GM19395 (cell line): ENCODE measurements around the gene TTC5.
"Not testable (repeated sequence)": the region's sequence is repeated elsewhere in the genome, so short reads cannot be mapped to it uniquely, and the experiment has no call there.

ENCODE experiments used
- ATAC-seq: cut with Tn5 transposase; IDR thresholded peaks from one replicate; pipeline ENCODE4 v1.9.1; 2021; ENCODE audit warnings: mild to moderate bottlenecking, moderate library complexity; ENCODE audit not compliant: unreplicated experiment

Gene TTC5, protein sequence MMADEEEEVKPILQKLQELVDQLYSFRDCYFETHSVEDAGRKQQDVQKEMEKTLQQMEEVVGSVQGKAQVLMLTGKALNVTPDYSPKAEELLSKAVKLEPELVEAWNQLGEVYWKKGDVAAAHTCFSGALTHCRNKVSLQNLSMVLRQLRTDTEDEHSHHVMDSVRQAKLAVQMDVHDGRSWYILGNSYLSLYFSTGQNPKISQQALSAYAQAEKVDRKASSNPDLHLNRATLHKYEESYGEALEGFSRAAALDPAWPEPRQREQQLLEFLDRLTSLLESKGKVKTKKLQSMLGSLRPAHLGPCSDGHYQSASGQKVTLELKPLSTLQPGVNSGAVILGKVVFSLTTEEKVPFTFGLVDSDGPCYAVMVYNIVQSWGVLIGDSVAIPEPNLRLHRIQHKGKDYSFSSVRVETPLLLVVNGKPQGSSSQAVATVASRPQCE

DNA sequence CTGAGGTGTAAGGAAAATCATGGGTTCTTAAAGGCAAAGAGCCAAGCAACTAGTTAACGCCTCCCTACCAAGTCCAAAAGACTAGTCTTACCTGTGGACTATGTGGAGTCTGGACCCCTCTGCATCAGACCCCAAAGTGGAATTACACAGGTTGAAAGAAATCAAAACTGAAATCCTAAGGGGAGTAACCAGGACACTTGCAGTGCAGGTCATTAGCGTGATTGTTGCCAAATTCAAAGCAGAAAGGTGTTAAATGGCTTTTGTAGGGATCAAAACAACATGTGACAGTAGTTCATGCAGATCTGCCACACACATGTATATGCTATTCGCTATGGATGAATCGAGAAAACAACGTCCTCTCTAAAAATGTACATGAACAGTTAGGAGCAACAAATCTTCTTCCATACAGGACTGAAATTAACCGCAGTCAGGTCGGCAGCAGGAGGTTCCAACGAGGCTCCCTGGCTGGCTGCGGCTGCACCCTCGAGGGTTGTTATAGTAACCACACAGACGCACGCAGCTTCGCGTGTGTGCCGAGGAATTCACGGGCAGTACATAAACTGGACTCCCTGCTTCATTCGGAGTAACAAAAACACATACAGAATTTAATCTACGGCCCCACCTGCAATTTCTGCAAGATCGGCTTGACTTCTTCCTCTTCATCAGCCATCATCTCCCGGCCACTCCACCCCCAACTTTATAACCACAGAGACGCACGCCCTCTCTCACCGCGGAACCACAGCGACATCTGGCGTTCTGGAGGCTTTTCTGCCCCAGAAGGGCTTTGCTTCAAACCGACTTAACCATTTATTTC lies at the start of gene TTC5:
TTC5 (minus strand) TSS at position 687 of the 814 bp plus-strand sequence; CDS start at position 673, 14 bp downstream.
- ATAC-seq, result peak; percentile 96

DNA sequence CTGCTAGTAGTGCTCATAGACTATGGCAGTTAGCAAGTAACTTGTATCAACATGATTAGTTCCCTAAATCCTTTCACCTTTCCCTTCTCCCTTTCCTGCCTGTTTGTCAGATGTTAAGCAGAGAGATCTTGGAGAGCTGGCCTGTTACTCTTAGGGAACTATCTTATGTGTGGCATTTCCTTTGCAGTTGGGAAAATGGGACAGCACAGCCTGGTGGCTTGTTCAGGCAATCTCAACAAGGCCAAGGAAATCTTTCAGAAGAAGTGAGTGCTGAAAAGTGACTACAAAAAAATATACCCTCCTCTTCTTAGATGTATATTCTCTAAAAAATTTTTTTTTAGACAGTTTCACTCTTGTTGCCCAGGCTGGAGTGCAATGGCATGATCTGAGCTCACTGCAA lies 45.1 kb upstream of the TTC5 start:
- no peak for ATAC-seq

DNA sequence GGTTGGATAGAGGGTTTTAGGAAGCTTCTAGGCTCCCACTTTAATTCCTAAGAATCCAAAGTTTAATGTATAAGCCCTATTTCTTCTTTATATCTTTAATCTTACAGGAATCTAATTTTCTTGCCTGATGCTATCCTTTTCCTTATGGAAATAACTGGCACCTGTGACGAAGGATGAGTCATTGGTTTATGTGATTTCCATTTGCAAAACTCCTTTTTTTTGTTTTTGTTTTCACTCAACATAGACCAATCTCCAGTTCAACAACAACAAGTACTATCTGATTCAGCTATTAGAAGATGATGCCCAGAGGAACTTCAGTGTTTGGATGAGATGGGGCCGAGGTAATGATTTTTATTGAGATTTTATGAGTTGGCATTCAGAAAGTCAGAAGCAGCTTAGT lies 44.5 kb upstream of the TTC5 start:
- ATAC-seq, result no peak

DNA sequence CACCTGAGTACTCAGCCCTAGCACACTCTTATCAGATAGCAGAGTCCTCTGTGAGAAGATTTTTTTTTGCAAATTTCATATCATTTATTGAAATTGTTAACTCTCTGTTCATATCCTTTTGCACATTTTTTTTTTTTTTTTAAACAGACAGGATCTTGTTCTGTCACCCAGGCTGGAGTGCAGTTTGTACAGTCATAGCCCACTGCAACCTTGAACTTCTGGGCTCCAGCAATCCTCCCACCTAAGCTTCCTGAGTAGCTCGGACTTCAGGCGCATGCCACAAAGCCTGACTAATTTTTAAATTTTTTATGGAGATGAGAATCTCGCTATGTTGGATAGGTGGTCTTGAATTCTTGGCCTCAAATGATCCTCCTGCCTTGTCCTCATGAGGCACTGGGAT lies 42.0 kb upstream of the TTC5 start:
- no peak for ATAC-seq

DNA sequence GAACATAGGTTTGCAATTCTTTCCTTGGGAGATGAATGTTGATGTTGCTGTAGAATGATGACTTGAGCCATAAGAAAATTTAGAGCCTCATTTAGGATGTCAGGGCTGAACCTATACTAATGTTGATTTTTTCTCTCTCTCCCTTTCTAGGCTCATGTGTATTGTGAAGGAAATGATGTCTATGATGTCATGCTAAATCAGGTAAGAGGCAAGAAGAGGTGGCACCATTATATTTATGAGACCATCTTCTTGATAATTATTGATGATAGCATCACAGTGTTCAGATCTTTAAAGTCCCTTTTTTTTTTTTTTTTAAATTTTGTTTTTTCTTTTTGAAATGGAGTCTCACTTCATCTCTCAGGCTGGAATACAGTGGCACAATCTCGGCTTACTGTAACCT lies 41.0 kb upstream of the TTC5 start:
- ATAC-seq, result no peak

DNA sequence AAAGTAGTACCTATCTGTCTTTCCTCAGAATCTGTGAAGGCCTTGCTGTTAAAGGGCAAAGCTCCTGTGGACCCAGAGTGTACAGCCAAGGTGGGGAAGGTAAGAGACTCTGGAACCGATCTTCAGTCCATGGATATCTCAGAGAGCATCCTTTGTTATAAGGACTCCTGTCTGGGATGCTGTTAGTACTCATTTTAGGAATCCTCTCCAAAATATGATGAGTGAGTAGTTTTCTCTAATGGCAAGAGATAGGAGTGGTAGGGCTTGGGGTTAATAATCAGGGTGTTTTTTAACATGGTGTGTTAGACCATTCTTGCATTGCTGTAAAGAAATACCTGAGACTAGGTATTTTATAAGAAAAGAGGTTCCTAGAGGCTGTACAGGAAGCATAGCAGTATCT lies 39.6 kb upstream of the TTC5 start:
- ATAC-seq, result no peak

DNA sequence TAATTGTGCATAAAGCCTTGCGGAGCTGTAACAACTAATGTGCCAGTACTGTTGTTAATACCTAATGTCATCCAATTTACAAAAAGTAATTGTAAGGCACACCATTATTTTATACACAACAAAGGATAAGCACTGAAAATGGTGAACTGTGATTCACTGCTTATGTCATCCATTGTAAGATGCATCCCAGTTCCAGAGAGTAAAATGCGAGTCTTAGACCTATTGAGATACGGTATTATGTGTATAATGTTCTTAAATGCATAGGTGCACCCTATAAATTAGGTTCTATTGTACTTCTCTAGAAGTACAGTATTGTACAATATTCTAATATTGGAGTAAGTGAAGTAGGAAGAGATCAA lies 38.1 kb upstream of the TTC5 start:
- no peak for ATAC-seq

DNA sequence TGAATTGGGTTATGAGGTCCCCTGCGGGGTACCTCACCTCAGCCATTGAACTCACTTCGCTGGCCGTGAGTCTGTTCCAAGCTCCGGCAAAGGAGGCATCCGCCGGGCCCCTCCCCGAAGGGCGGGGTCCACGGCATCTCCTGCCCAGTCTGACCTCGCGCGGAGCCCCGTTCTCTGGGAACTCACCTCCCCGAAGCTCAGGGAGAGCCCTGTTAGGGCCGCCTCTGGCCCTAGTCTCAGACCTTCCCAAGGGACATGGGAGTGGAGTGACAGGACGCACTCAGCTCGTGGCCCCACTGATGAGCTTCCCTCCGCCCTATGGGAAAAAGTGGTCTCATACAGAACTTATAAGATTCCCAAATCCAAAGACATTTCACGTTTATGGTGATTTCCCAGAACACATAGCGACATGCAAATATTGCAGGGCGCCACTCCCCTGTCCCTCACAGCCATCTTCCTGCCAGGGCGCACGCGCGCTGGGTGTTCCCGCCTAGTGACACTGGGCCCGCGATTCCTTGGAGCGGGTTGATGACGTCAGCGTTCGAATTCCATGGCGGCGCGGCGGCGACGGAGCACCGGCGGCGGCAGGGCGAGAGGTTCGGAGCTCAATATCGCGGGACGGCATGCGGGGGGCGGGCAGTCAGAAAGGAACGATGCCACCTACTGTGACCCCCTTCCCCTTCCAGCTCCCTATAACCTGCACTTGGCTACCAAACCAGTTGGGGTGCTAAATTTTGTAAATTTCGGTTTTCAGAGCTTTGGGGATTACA lies 37.5 kb upstream of the TTC5 start, which contains the start of gene PARP2:
PARP2 (plus strand) TSS at position 544 of the 770 bp plus-strand sequence; CDS start at position 551, 7 bp downstream.
- ATAC-seq, result peak; percentile 94

DNA sequence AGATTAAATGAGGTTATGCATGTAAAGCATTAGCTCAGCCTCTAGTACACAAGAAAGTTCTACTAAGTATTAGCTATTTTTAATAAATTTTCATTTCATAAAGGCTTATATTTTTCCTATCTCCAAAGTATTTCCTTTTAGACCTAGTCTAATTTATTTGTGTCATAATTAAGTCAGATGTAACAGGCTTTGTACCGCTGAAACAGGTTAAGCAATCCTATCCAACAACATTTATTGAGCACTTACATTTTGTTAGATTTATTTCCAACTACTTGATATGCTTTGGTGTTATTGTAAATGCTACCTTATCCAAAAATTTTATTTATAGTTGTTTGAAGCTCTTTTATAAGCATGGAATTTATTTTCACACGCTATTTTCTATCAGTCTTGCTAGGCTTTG lies 35.9 kb upstream of the TTC5 start:
- ATAC-seq, result no peak

DNA sequence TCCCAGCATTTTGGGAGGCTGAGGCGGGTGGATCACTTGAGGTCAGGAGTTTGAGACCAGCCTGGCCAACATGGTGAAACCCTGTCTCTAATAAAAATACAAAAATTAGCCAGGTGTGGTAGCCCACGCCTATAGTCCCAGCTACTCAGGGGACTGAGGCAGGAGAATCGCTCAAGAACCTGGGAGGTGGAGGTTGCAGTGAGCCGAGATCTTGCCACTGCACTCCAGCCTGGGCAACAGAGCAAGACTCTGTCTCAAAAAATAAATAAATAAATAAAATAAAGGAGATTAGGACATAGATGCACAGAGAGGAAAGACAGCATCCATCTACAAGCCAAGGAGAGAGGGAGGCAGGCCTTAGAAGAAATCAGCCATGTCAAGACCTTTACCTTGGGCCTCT lies 35.3 kb upstream of the TTC5 start:
- not testable (repeated sequence) for ATAC-seq

DNA sequence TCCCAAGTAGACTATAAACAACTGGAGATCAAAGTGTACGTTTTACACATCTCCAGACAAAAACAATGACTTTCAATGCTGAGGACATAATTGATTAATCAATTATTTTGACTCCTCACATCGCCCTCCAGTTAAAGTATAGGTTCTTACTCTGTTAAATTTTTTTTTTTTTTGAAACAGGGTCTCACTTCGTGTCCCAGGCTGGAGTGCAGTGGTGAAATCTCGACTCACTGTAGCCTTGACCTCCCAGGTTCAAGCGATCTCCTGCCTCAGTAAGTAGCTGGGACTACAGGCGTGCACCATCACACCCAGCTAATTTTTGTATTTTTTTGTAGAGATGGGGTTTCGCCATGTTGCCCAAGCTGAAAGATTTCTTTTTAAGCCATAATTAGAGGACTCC lies 28.3 kb upstream of the TTC5 start:
- no peak for ATAC-seq

DNA sequence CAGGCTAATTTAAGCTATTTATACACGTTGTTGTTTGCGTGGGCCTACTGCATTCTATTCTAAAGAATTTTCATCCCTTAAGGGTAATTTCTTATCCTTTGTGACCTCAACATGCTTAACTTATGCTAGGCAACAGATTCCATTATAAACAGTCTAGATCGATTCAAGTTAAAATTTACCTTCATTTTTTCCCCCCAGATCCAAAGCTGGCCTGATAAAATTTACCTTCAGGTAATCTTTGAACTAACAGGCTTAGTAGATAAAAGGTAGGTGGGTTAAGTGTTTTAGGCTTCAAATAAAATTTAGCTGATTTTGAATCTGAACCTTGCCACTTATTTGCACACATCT lies 27.7 kb upstream of the TTC5 start:
- no peak for ATAC-seq

DNA sequence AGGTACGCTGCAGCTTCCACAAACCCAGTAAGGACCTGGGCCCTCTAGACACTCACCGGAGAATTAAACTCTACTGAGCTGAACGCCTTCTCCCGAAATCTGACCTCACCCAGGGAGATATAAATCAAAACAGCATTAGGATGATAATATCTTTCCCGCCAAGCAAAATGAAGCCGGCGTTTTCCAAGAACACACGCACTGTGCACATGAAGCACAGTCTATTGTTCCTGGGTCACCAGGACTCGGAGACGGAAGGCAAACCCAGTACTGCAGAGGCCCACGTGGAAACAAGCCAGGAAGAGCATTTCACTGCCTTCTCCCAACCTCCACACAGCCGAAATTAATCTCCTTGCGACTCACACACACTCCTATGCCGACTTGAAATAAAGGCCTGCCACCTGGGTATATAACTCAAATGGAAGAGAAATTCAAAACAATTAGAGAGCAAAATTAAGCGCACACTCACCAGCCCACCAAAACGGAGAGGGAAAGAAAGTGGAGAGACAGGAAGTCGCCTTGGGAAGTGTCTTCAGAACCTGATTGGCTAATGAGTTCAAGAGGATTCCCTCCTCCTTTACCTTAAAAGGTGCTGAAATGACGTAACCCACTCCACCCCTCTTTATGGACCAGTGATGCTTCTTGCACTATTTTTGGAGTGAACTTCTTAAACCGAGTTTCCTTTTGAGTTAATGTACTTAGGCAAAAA lies 27.2 kb upstream of the TTC5 start, which contains the start of gene CCNB1IP1:
CCNB1IP1 (minus strand) TSS at position 492 of the 706 bp plus-strand sequence. CDS start 16,756 bp downstream, outside the sequence.
- peak; percentile 98 for ATAC-seq

DNA sequence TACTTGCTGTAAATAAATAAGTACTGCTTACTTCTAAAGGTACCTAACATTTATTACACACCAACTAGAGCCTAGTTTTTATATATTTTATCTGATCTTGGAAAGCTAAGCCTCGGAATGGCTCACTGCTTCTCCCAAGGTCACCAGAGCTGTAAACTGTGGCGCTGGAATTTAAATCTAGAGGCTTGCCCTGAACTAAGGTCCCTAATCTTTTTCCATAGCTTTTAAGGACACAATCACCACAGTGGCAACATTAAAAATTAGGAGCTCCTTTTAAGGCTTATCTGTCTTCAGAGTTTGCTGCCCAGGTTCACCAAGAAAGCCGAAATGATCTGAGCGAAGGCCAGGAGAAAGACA lies 26.7 kb upstream of the TTC5 start:
- no peak for ATAC-seq

DNA sequence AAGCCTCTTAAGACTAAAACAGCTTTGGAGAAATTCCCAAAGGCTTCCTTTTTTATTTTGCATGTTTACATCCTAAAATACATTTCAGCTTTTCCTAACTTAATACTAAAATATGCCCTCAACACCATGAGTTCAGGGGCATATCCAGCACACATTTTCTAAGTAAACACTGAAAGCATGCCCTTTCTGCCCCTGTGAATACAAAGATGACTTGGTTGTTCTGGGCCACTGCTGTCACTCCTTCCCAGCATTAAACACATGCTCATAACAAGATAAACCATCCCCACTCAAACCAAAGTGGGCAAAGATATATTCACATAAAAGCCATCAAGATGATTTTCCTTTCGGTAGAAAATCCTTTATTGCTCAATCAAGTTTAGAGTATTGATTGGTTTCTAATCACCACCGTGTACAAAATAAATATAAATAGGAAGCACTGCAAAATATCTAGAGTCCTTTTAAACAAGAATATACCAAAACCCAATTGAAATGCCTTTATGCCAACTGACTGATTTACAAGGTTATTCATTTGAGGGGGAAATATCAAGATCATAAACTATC lies 25.4 kb upstream of the TTC5 start:
- ATAC-seq, result no peak

DNA sequence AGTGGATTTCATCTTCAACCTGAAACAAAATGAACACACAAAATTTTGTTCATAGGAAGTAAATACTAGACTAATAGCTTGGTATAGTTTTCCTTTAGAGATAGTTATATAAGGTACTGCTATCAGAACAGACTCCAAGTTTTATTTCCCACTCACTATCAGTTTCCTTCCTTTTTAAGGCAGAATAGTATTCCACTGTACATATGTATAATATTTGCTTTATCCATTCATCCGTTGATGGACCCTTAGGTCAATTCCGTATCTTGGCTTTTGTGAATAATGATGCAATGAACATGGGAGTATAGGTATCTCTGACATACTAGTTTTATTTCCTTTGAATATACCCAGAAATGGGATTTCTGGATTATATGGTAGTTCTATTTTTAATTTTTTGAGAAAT lies 23.6 kb upstream of the TTC5 start:
- ATAC-seq, result no peak

DNA sequence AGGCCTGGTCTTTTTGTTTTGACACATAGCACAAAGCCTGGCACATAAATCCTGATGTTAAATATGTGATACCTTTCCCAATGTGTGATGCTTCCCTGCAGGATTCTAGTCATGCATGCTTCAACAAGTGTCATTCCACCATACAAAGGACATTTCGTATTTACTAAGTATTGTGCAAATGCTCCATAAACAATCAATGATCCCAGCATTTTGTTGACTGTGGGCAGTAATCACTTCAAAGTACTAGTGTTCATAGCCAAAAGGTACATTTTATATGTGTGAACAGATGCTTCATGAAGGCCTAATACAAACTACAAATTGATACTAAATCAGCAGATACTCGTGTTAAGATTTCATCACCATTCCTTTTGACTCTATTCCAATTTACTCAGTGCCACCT lies 23.0 kb upstream of the TTC5 start:
- no peak for ATAC-seq

DNA sequence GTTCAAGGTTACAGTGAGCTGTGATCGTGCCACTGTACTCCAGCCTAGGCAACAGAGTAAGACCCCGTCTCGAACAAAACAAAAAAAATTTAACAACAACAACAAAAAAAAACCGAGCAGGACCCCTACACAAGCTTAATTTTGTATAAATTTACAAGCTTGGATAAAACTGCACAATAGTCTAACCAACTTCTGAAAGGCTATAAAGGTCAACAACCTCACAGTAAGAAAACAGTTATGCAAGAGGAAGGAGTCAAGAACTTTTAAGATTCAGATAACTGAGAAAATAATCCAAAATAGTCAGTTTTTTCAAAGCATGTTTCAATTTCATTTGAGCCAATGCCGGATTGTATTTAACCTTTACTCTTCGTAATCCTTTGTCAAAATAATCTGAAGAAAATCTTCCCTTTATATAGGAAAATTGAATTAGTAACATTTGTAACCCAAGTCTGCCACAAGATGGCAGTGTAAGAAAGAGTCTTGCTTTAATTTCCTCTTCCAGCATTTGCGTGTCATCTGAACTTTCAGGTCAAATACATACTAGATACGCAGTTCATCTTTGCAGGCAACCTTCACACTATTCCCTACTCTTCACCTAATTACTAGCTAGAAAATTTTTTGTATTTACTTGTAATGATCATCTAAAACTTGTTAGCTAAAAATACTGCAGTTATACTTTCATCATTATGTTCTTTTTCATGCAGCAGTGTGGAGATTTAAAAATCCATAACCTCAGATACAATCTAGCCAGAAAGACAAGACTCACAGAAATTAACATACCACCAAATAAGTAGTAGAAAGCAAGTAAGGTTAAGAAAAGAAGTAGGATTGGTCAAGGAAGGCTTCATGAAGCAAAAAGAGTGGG lies 21.5 kb upstream of the TTC5 start:
- ATAC-seq, result peak; percentile 65

DNA sequence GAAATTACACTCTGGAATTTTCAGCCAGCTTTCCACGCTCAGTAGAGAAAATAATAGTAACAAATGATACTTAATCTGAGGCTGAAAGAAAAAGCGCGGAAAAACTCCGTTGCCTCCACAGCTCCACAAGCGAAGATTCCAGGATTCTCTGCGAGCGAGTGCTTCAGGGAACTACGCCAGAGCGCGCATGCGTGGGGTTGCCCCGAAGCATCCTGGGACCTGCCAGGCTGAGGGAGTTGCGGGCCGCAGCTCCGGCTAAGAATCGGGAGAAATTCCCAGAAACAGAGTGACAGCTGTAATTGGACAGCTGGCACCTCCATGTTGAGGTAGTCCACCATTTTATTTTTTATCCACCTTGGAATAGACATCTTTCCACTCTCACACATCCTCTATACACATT lies 12.0 kb upstream of the TTC5 start:
- no peak for ATAC-seq
